Astrocyte of the cerebellum (primary cell): ENCODE data around the gene AFMID.

Experiments used
- DNase-seq: peaks from one replicate; pipeline ENCODE4 v3.0.0-alpha.2; 2011; ENCODE audit warnings: low read depth
- H3K4me3 ChIP-seq: 2 replicates; pipeline ENCODE4 v1.5.1; 2011; ENCODE audit warnings: mild to moderate bottlenecking, low read depth, low read length, moderate library complexity
- in situ Hi-C: cut with HindIII; loops from 2 replicates; pipeline ENCODE4 v1.10.0; 2017; ENCODE audit warnings: low sequenced_read_pairs
- TF ChIP-seq, protein P1 (sequence below): IDR thresholded peaks from 2 replicates; pipeline ENCODE4 v1.5.1; 2012; ENCODE audit warnings: low read length, low read depth, moderate library complexity, mild to moderate bottlenecking; ENCODE audit errors: missing control alignments

AFMID gene

GRCh38 chr17:78226759-78227454, 39.7 kb downstream of the AFMID start:
- TF ChIP-seq, protein P1, sequence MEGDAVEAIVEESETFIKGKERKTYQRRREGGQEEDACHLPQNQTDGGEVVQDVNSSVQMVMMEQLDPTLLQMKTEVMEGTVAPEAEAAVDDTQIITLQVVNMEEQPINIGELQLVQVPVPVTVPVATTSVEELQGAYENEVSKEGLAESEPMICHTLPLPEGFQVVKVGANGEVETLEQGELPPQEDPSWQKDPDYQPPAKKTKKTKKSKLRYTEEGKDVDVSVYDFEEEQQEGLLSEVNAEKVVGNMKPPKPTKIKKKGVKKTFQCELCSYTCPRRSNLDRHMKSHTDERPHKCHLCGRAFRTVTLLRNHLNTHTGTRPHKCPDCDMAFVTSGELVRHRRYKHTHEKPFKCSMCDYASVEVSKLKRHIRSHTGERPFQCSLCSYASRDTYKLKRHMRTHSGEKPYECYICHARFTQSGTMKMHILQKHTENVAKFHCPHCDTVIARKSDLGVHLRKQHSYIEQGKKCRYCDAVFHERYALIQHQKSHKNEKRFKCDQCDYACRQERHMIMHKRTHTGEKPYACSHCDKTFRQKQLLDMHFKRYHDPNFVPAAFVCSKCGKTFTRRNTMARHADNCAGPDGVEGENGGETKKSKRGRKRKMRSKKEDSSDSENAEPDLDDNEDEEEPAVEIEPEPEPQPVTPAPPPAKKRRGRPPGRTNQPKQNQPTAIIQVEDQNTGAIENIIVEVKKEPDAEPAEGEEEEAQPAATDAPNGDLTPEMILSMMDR, result no peak
- no peak overlapping the region for H3K4me3 ChIP-seq
- no peak for DNase-seq
- in situ Hi-C loops, result no loop called here

DNA sequence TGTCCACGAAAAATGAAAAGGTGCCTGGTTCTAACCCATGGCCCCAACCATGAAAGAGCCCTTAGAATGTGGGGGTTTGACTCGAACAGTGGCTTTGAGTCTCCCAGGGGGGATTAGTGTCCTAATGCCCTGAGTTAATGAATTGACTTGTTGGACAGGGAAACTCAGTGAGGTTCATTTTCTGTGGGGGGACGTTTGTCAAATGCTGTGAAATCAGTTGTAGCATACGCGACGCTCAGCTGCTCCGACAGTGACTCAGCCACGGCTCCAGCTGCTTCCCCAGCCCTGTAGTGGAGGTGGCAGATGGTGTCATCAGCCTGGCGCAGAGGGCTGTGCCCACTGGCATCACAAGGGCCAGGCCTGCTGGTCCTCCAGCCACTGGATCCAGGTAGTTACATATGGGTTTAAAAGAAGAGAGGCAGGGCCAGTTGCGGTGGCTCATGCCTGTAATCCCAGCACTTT, 40.3 kb downstream of the AFMID start:
- in situ Hi-C loops, result no loop called here

GRCh38 chr17:78228176-78228575, 41.0 kb downstream of the AFMID start:
- TF ChIP-seq, protein P1, result no peak
- in situ Hi-C loops, result no loop called here
- no peak for DNase-seq

More for the DNA sequence above, 40.3 kb downstream of the AFMID start:
- TF ChIP-seq, protein P1, result no peak
- DNase-seq, result no peak
- H3K4me3 ChIP-seq, result no peak overlapping the region

DNA sequence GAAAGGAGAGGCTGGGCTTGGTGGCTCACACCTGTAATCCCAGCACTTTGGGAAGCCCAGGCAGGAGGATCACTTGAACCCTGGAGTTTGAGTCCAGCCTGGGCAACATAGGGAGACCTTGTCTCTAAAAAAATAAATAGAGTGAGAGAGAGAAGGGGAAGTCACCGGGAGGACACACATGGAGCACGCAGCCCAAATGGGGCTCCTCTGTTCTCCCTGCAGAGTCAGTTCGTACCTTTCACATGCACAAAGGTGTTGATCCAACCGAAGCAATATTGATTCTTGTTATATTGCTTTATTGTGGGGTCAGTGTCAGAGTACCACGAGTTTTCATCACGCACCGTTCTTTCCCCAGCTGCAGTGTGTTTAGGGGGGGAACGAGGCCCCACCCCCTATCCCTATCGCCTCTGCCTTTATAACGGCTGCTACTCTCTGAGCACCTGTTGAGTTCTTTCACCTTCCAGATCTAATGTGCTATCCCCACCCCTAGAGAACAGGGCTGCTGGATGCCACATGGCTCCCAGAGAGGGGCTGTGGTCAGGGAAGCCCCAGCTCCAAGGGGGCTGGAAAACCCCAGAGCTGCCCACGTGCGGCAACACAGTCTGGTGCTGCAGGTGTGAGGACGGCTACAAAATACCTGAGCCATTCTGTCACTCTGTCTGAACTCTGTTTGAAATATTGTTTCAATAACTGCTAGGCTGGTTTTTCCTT, 43.2 kb downstream of the AFMID start:
- no peak for DNase-seq
- TF ChIP-seq, protein P1, result no peak

More at GRCh38 chr17:78228176-78228575, 41.0 kb downstream of the AFMID start:
- no peak overlapping the region for H3K4me3 ChIP-seq

GRCh38 chr17:78230996-78231935, 44.1 kb downstream of the AFMID start, which contains the start of gene TMEM235:
Gene TMEM235, plus strand, starts transcription at chr17:78231631. Its CDS starts 393 bp downstream, at chr17:78232024.
- no peak for DNase-seq
- in situ Hi-C loops, result no loop called here
- peak within 1 kb of the TSS; percentile 24 for H3K4me3 ChIP-seq
- TF ChIP-seq, protein P1, result no peak

More for the DNA sequence above, 43.2 kb downstream of the AFMID start:
- no peak overlapping the region for H3K4me3 ChIP-seq
- in situ Hi-C loops, result no loop called here
